NK-92 treated with Interleukin-12 subunit alpha and Interleukin-12 subunit beta, amount 100 ng/mL, for 24 hours (cell line): Measurements from ENCODE around the gene NFAM1.

Experiments
- DNase-seq: peaks from one replicate; lab custom pipeline; 2025; lab: John Stamatoyannopoulos, UW

The NFAM1 gene

GRCh38 chr22:42383287-42383686 is 48.9 kb downstream of the NFAM1 start:
- DNase-seq: no peak

- DNase-seq: no peak
These were observed 51.2 kb downstream of the NFAM1 start for GRCh38 chr22:42380769-42381551.

DNA sequence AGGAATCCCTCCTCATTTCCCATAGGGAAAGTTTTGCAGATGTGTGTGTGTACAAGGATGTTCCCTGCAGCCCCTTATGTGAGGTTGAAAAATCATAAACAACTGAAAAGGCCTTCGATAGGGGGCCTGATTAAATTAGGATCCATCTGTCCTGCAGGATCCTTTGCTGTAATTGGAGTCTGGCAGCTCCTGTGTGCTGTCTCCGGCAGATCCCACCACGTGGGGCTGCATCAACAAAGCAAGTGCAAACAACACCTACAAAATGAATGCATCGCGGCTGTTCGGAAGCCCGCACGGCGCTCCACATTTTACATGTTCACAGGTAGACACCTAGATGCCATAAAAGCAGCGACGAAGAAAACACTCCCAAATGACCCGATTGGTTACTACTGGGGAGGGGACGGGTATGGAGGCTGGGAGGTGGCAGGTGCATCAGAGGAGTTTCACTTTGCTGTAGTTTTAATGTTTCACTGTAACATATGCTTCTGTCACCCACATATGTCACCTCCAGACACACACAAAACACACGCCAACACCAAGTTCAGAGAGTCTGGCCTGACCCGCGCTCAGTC is 52.2 kb downstream of the NFAM1 start:
- no peak for DNase-seq

- no peak for DNase-seq
These were observed 55.3 kb downstream of the NFAM1 start for GRCh38 chr22:42376711-42377554.

- DNase-seq: no peak
These were observed 56.2 kb downstream of the NFAM1 start for GRCh38 chr22:42375982-42376381.

DNA sequence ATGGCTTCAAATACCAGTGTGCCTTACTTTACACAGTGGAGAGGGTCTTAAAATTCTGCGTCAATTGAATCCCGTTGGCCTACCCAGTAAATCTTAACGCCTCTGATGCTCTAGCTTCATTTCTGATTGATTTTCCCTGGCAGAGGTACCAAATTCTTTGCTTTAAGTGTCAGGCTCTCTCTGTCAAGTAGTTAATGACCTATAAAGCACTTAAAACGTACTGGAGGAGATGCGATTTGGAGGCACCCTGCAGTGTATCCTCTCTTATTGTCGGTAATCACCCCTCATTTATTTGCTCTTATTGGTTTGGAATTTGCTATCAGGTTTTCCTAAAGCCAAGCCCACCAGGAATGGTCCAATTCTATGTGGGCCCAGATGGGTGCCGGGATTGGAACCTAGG is 59.2 kb downstream of the NFAM1 start:
- no peak for DNase-seq

DNA sequence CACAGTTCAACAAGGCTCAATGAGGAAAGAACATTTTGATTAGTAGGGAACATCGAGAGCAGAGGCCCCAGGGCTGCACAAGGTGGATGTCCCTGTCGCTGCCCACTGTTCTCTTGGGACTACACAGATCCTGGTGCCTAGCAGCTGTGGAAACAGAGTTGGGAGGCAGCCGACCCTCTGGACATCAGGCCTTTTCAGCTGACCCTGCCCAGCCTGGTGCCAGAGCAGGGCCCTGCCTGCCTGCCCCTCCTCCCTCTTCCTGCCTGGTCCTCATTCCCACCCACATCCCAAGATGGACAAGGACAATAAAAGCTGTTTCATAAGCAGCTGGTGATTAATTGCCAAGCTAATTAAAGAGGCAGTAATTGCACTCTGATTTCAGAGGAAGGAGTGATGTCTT is 60.7 kb downstream of the NFAM1 start:
- no peak for DNase-seq

DNA sequence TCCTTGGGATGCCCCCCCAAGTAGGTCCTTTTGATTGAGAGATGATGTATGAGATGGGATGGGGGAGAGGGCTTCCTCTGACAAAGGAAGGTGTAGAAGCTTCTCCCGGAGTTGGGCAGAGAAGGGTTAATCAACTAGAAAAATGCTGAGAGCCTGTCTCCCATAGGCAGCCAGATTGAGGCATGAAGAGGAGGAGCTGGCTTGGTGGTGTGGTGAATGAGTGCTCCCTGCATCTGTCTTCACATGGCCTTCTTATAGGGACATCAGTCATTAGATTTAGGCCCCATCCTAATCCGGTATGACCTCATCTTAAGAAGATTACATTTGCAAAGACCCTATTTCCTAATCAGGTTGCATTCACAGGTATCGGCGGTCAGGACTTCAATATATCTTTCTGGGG is 61.1 kb downstream of the NFAM1 start:
- no peak for DNase-seq

- DNase-seq: peak; percentile 41
These were observed 62.8 kb downstream of the NFAM1 start for GRCh38 chr22:42369250-42370041.

GRCh38 chr22:42368379-42369249 is 63.6 kb downstream of the NFAM1 start:
- DNase-seq: no peak

GRCh38 chr22:42367980-42368378 is 64.2 kb downstream of the NFAM1 start:
- DNase-seq: no peak

DNA sequence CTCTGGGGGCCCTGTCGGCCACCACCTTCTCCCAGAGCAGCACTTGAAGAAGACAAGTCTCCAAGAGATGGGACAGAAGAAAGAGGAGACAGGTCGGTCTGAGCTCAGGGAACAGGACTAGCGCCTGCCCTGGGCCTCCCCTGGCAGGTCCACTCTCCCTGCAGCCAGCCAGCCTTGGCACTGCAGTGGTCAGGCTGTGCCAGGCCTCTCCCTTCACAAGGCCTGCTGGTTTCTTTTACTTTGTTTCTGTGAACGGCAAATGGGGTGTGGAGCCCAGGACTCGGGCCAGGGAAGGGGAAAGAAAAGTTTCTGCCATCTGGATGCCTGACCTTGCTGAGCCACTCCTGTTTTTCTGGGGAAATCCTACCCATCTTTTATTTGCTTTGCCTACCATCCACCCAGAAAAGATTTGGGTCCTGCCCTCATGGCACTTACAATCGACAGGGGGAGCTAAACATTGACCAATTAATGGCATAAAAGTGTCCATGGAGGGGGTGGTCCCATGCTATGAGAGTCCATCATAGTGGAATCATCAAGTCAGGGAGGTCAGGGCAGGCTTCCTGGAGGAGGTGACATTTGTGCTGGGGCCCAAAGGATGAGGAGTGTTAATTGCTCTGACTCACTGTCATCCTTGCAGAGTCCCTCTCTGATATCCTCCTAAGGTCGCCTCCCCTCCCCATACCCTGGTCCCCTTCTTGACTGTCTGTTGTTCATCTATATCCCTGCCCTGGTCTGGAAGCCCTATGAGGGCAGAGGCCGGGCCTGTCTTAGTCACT is 65.2 kb downstream of the NFAM1 start:
- no peak for DNase-seq

- no peak for DNase-seq
These were observed 66.1 kb downstream of the NFAM1 start for GRCh38 chr22:42365942-42366695.

DNA sequence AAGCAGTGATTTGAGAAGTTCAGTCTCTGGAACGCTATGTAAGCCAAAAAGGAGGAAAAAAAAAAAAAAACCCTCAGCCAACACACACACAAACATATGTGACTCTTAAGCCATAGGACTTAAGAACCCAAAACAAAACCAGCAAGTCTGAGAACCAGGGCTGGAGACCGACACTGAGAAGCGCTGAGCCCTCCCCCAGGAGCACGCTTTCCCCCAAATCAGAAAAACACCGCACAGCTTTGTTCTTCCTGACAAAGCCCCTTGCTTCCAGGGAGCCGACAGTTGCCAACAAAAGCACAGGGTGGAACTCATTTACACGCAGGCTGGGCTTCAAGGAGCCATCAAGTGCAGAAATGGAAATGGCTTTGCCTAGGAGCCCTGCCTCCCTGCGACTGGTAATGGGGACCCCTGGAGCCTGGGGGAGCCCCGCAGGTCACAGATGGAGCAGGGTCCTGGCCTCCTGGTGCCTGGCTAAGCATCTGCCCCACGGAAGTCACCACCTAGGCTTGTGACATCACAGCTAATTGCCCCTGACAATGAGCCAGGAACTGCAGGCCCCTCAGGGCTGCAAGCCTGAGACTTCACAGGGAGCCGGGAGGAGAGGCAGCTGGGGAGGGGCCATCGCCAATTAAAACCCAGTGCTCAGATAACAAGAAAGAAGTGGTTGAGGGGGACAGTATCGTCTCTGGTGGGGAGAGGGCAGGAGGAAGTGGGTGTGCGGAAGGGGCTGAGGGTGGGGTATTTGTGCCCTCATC is 66.9 kb downstream of the NFAM1 start:
- DNase-seq: no peak

DNA sequence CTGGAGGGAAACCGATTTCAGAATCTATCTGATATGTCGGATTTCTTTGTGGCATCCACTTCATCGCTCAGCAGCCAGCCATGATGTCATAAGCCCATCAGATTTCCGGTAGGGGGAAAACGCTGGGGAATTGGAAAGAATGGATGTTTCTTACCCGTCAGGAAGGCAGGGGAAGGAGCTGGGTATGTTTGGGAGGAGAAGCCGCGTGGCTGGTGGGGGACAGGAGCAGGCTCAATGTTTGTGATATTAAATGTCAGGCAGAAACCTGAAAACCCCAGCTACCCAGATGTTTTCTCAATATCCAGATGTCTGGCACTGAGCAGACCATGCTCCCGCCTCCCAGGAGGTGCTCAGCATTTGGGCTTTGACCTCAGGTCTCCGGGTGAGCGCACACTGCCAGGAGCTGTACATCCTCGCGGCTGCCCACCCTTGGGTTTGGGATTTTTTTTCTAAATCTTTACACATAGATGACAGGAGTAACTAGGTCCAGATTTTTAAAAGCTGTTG is 67.5 kb downstream of the NFAM1 start:
- no peak for DNase-seq

GRCh38 chr22:42363892-42364291 is 68.3 kb downstream of the NFAM1 start:
- no peak for DNase-seq

- DNase-seq: no peak
These were observed 70.7 kb downstream of the NFAM1 start for GRCh38 chr22:42361523-42361922.

GRCh38 chr22:42360348-42360747 is 71.9 kb downstream of the NFAM1 start:
- no peak for DNase-seq
